HG03378 (cell line): ENCODE results near the gene PRKCH.

Experiments
- ATAC-seq: cut with Tn5 transposase; IDR thresholded peaks from one replicate; pipeline ENCODE4 v1.9.1; 2021; ENCODE audit warnings: mild to moderate bottlenecking, moderate library complexity; ENCODE audit not compliant: unreplicated experiment

PRKCH gene

GRCh38 chr14:61360796-61361525, 39.6 kb downstream of the PRKCH start:
- no peak for ATAC-seq

- ATAC-seq, result no peak
These were observed 40.8 kb downstream of the PRKCH start for GRCh38 chr14:61362072-61362750.

- no peak for ATAC-seq
These were observed 42.9 kb downstream of the PRKCH start for GRCh38 chr14:61364243-61364642.

- no peak for ATAC-seq
These were observed 44.4 kb downstream of the PRKCH start for GRCh38 chr14:61365667-61366212.

- no peak for ATAC-seq
These were observed 46.8 kb downstream of the PRKCH start for GRCh38 chr14:61368114-61368710.

- ATAC-seq, result no peak
These were observed 47.5 kb downstream of the PRKCH start for GRCh38 chr14:61368781-61369453.

- no peak for ATAC-seq
These were observed 48.1 kb downstream of the PRKCH start for GRCh38 chr14:61369454-61369810.

- ATAC-seq, result no peak
These were observed 51.0 kb downstream of the PRKCH start for GRCh38 chr14:61372379-61372778.

GRCh38 chr14:61372842-61373555, 51.6 kb downstream of the PRKCH start:
- no peak for ATAC-seq

GRCh38 chr14:61374284-61374683, 52.9 kb downstream of the PRKCH start:
- ATAC-seq, result no peak

GRCh38 chr14:61375218-61375617, 53.8 kb downstream of the PRKCH start:
- no peak for ATAC-seq

- ATAC-seq, result no peak
These were observed 54.9 kb downstream of the PRKCH start for GRCh38 chr14:61376314-61376713.

- no peak for ATAC-seq
These were observed 56.4 kb downstream of the PRKCH start for GRCh38 chr14:61377749-61378148.

- no peak for ATAC-seq
These were observed 58.3 kb downstream of the PRKCH start for GRCh38 chr14:61379639-61380184.

GRCh38 chr14:61380984-61381383, 59.6 kb downstream of the PRKCH start:
- no peak for ATAC-seq

- ATAC-seq, result no peak
These were observed 60.2 kb downstream of the PRKCH start for GRCh38 chr14:61381553-61381952.

GRCh38 chr14:61382842-61383241, 61.5 kb downstream of the PRKCH start:
- ATAC-seq, result no peak

GRCh38 chr14:61385002-61385685, 63.8 kb downstream of the PRKCH start:
- no peak for ATAC-seq

GRCh38 chr14:61386173-61386772, 64.9 kb downstream of the PRKCH start:
- ATAC-seq, result no peak
